Stomach (tissue), 19 donors: ENCODE measurements around the gene SERPINA10. TPM values are rescaled to one million over a fixed set of nuclear protein-coding genes. Genes with fewer than 3 reads are reported as not detected.
A peak's percentile ranks its signal among the peaks of the same experiment; 100 is the strongest.

ENCODE experiments used
- DNase-seq, 2 donors: peaks; one replicate each; pipeline versions ENCODE4 v3.0.0 to v3.0.0-alpha.2; 2013 to 2019
- H3K27ac ChIP-seq, 5 donors: fragments of 200-600 bp in 4 of 5; sonication (generic) in 4 of 5; one replicate each; pipeline ENCODE4 v1.5.1; 2013 to 2019; ENCODE audit warnings: mild to moderate bottlenecking in 1 of 5, moderate library complexity in 1 of 5
- H3K27me3 ChIP-seq, 3 donors: fragments of 200-600 bp; sonication (generic); one replicate each; pipeline ENCODE4 v1.5.1; 2017 to 2019; ENCODE audit warnings: mixed run types in 1 of 3
- H3K36me3 ChIP-seq, 4 donors: fragments of 200-600 bp; sonication (generic); 1 replicate in 3 of 4; 2 replicates in 1 of 4; pipeline ENCODE4 v1.5.1; 2016 to 2019
- H3K4me1 ChIP-seq, 4 donors: fragments of 200-600 bp; sonication (generic); one replicate each; pipeline ENCODE4 v1.5.1; 2016 to 2019
- H3K4me3 ChIP-seq, 4 donors: fragments of 200-600 bp; sonication (generic) in 3 of 4; one replicate each; pipeline ENCODE4 v1.5.1; 2016 to 2019; ENCODE audit warnings: mild to moderate bottlenecking in 1 of 4
- H3K9me3 ChIP-seq, 4 donors: fragments of 200-600 bp; sonication (generic); one replicate each; pipeline ENCODE4 v1.5.1; 2016 to 2019
- EP300 ChIP-seq: sonication (generic); formaldehyde crosslinking; IDR thresholded peaks from one replicate; pipeline ENCODE4 v1.6.1; 2017; ENCODE audit warnings: antibody characterized with exemption
- POLR2A ChIP-seq, 4 donors: fragments of 450-650 bp; IDR thresholded peaks; one replicate each; pipeline ENCODE4 v1.6.1; 2016; ENCODE audit warnings: antibody characterized with exemption in 4 of 4, control low read depth in 2 of 4, mild to moderate bottlenecking in 1 of 4, moderate library complexity in 1 of 4
- POLR2AphosphoS5 ChIP-seq, 3 donors: sonication (generic); formaldehyde crosslinking; IDR thresholded peaks; one replicate each; pipeline ENCODE4 v1.6.1; 2016; ENCODE audit warnings: antibody characterized with exemption in 3 of 3
- WGBS, 5 donors: extraction: QIAGEN DNeasy Blood & Tissue Kit in 3 of 5; methylation state at CpG; one replicate each; pipeline versions ENCODE4 v1.1.5 to v1.1.7; 2013 to 2018; 5-methylcytosine and 5-hydroxymethylcytosine counted together
- intact Hi-C: fragments of 100-400 bp; cut with DNase I; formaldehyde crosslinking; loops from one replicate; pipeline ENCODE4 v1.15.1; 2023; ENCODE audit warnings: low total_unique reads
- long read RNA-seq, 10 donors: transcript quantifications; one replicate each; lab custom pipeline, GENCODE V29; 2026
- polyA plus RNA-seq, 3 donors: library from polyadenylated mRNA; stranded (reverse); fragments of 200-250 nt; gene quantifications; one replicate each; pipeline ENCODE4 v1.2.3, GENCODE V29; 2013
- total RNA-seq, 5 donors: library from RNA; depleted of rRNA; stranded (reverse); fragments of >200 nt; gene quantifications; one replicate each; pipeline versions ENCODE4 v1.1.0 to v1.2.3, GENCODE V29; 2014 to 2016
- TF ChIP-seq, protein P1 (sequence below), 7 experiments: fragments of 450-650 bp in 4 of 7; fragments of 200-600 bp in 3 of 7; sonication (generic) in 3 of 7; IDR thresholded peaks; one replicate each; pipeline ENCODE4 v1.5.1; 2016 to 2019; ENCODE audit warnings: antibody characterized with exemption in 7 of 7, control low read depth in 2 of 7, mild to moderate bottlenecking in 1 of 7
- donor health status: healthy with polysubstance abuse.
- donor health status: Bipolar disorder and iron deficiency.
- donor health status: healthy.

The SERPINA10 gene, protein sequence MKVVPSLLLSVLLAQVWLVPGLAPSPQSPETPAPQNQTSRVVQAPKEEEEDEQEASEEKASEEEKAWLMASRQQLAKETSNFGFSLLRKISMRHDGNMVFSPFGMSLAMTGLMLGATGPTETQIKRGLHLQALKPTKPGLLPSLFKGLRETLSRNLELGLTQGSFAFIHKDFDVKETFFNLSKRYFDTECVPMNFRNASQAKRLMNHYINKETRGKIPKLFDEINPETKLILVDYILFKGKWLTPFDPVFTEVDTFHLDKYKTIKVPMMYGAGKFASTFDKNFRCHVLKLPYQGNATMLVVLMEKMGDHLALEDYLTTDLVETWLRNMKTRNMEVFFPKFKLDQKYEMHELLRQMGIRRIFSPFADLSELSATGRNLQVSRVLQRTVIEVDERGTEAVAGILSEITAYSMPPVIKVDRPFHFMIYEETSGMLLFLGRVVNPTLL
- total RNA-seq, result not detected
- polyA plus RNA-seq, result under 1 TPM in 2 of 3 donors, not detected in 1; 0.10 to 0.37 TPM
- long read RNA-seq, donor 1, result 0 reads
- long read RNA-seq, donor 2, result 0 reads
- long read RNA-seq, donor 3, result 0 reads
- long read RNA-seq, donor 4, result 0 reads
- long read RNA-seq, donor 5, result 0 reads
- long read RNA-seq, donor 6, result 0 reads
- long read RNA-seq, donor 7, result 0 reads
- long read RNA-seq, donor 8, result 0 reads
- long read RNA-seq, donor 9, result 0 reads
- long read RNA-seq, donor 10, result 0 reads

DNA sequence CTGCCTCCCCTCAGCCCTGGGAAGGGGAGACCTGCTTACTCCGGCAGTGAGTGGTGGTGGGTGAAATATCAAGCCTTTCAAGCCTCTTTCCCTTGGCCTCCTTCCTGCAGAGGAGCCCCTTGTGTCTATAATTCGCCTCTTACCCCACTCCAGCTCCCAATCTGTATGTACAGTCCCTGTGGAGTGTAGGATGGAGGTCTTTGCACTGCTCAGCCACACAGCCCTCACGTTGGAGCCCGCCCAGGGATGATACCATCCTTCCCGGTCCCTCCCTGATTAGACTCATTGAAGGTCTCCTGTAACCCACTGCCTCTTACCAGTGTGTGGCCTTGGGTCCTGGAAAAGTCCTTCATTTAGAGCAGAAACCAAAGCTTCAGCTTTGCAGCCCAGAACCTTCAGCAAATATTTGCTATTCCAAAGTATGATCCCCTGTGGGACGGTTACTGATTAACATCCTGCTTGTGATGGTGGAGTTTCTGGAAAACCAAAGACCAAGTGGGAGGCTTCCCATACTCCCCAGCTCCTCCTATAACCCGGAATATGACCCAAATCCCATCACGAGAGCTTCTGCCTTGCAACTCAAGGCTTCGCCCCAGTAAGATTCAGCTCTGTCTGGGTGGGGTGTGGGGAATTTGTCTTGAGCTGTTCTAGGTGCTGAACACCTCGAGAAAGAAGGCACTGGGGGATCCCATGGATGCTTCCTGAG is at the start of gene SERPINA10:
Gene SERPINA10, minus strand, starts transcription at position 397 of the 706 bp plus-strand sequence. CDS start 2,675 bp downstream, outside the sequence.
- WGBS, 5 donors, result 41 to 62% (median 53%) methylated on average over 10 of the region's 10 CpGs

DNA sequence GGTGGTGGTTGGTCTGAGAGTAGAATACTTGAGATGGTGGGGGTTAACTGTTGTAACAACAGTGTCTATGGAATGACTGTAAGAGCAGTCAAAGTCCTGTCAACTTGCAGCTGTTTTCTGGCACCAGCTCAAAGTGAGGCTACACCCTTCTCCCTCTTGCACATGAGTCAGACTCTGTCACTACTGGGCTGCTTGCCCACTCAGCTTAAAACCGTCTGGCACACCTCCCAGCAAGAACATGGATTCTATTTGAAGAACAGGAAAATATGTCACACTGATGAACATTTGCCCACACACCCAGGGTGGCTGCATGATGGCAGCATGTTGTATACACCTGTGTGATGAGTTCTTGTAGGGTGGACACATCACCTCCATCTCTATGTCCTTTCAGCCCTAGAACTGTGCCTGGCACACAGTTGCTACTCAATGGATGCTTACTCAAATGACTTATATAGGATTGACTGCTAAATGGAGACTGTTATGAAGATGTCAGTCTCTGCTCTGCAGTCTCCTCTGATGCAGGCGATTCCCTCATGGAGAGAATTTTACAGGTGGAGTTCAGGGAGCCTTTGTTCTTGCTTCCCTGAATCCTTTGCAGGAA is 49.4 kb upstream of the SERPINA10 start:
- 21 to 41% (median 37%) methylated on average over 2 of the region's 2 CpGs for WGBS, 5 donors
- H3K27ac ChIP-seq, result peak overlapping the region in 2 of 5 donors; percentile 26 to 38
- peaks cover 0 to 17% (median 8%) of the 10 kb centered on the region in 4 donors for H3K4me1 ChIP-seq
- DNase-seq, result peak; percentile 91 to 94
- intact Hi-C loops, result no loop called here
- peaks cover 0 to 4% (median 0%) of the 10 kb centered on the region in 3 donors for H3K27me3 ChIP-seq
- H3K36me3 ChIP-seq, result no peaks in the 10 kb centered on the region
- no peak overlapping the region for H3K4me3 ChIP-seq
- peak in 2 of 3 donors; percentile 27 to 79 for TF ChIP-seq POLR2AphosphoS5 (IDR thresholded peaks at IDR 0.05)
- no peak for TF ChIP-seq EP300
- TF ChIP-seq, protein P1, sequence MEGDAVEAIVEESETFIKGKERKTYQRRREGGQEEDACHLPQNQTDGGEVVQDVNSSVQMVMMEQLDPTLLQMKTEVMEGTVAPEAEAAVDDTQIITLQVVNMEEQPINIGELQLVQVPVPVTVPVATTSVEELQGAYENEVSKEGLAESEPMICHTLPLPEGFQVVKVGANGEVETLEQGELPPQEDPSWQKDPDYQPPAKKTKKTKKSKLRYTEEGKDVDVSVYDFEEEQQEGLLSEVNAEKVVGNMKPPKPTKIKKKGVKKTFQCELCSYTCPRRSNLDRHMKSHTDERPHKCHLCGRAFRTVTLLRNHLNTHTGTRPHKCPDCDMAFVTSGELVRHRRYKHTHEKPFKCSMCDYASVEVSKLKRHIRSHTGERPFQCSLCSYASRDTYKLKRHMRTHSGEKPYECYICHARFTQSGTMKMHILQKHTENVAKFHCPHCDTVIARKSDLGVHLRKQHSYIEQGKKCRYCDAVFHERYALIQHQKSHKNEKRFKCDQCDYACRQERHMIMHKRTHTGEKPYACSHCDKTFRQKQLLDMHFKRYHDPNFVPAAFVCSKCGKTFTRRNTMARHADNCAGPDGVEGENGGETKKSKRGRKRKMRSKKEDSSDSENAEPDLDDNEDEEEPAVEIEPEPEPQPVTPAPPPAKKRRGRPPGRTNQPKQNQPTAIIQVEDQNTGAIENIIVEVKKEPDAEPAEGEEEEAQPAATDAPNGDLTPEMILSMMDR (IDR thresholded peaks at IDR 0.05), result no peak
- no peak for TF ChIP-seq POLR2A (IDR thresholded peaks at IDR 0.05)
- no peaks in the 10 kb centered on the region for H3K9me3 ChIP-seq

More for the DNA sequence above, at the start of gene SERPINA10:
- Histone ChIP-seq H3K4me1 (no peaks in the 10 kb centered on the region), H3K9me3 (no peaks in the 10 kb centered on the region), H3K36me3 (no peaks in the 10 kb centered on the region), H3K27ac (no peak within 1 kb of the TSS), H3K4me3 (no peak within 1 kb of the TSS), H3K27me3 (peaks cover 0 to 6% (median 0%) of the 10 kb centered on the region in 3 donors)
- peak in 1 of 2 donors; percentile 11 for DNase-seq
- TF ChIP-seq, protein P1 (IDR thresholded peaks at IDR 0.05), result no peak
- no peak for TF ChIP-seq EP300
- TF ChIP-seq POLR2A (IDR thresholded peaks at IDR 0.05), result no peak
- no peak for TF ChIP-seq POLR2AphosphoS5 (IDR thresholded peaks at IDR 0.05)
- intact Hi-C loops, result no loop called here

GRCh38 chr14:94341656-94342333 is 48.7 kb upstream of the SERPINA10 start:
- TF ChIP-seq POLR2AphosphoS5 (IDR thresholded peaks at IDR 0.05) (no peak), POLR2A (IDR thresholded peaks at IDR 0.05) (no peak), EP300 (no peak)
- TF ChIP-seq, protein P1 (IDR thresholded peaks at IDR 0.05), result no peak
- WGBS, 5 donors, result 30 to 37% (median 36%) methylated on average over 5 of the region's 5 CpGs
- Histone ChIP-seq H3K4me1 (peaks cover 0 to 17% (median 8%) of the 10 kb centered on the region in 4 donors), H3K36me3 (no peaks in the 10 kb centered on the region), H3K27me3 (peaks cover 0 to 4% (median 0%) of the 10 kb centered on the region in 3 donors), H3K27ac (peak overlapping the region in 3 of 5 donors; percentile 6 to 38 (median 26)), H3K4me3 (no peak overlapping the region), H3K9me3 (no peaks in the 10 kb centered on the region)
- intact Hi-C loops, result no loop called here
- DNase-seq, result no peak
